T-helper 1 cell (primary cell): Measurements from ENCODE around the gene NCAPD2.
"Not testable (repeated sequence)": the region's sequence is repeated elsewhere in the genome, so short reads cannot be mapped to it uniquely, and the experiment has no call there.

Experiments
- DNase-seq, 5 donors: peaks; one replicate each; pipeline ENCODE4 v3.0.0-alpha.2; 2012 to 2020

Gene NCAPD2

DNA sequence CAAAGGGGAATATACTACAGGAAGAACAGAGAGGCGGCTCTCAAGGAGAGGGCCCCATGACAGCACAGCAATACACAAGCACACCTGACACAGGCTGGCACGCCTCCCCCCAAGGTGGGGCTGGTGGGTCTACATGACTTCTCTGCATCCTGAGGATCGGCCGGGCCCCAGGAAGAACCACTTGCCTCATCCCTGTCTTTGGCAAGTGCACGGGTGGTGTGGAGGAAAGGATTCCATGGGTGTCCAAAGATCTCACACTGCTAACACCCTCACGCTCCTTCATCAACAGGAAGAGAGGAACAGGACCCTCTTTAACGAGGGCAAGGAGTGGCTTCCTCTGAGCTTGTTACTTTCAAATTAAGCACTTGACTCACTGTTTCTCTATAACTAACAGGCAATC lies 30.7 kb upstream of the NCAPD2 start:
- DNase-seq = peak in 1 of 5 donors; percentile 39

GRCh38 chr12:6463858-6464257 lies 30.0 kb upstream of the NCAPD2 start:
- DNase-seq = no peak

- DNase-seq = no peak
These were observed 29.4 kb upstream of the NCAPD2 start for GRCh38 chr12:6464531-6464930.

DNA sequence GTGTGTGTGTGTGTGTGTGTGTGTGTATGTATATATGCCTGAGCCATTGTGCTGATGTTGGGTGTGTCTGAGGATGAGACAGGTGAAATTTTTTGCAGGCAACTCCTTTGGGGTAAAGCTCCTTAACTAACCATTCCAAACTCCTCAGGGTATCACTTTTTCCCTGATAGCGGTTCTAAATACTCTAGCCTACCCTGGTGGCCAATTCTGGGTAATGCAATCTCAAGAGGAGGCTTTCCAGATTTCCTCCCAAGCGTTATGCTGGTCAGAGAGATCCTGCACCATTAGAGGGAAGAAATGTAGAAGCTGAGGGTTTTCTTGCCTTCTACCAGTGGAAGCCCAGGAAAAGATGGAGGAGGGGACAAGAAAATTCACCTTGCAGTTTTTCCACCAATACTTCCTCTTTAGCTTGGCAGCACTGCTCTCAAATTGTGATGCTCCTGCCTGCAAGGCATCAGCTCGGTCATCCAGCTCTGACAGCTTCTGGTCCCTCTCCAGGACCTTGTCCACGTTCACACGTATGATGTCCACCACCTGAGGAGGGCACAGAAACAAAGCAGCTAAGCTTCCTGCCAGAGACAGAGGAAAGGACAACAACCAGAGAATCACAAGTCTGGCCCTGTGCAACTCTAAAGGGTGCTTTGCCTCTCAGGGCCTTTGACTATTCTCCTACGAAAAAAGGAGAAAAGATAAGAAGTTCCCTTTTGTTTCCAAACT lies 28.3 kb upstream of the NCAPD2 start:
- peak in 3 of 5 donors; percentile 19 to 56 (median 48) for DNase-seq

- DNase-seq = no peak
These were observed 27.7 kb upstream of the NCAPD2 start for GRCh38 chr12:6466184-6466573.

DNA sequence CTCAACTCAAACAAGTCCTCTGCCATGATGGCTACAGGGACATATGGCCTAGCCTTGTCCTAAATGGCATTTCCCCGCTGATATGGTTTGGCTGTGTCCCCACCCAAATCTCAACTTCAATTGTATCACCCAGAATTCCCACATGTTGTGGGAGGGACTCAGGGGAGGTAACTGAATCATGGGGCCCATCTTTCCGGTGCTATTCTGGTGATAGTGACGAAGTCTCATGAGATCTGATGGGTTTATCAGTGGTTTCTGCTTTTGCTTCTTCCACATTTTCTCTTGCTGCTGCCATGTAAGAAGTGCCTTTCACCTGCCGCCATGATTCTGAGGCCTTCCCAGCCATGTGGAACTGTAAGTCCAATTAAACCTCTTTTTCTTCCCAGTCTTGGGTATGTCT lies 27.2 kb upstream of the NCAPD2 start:
- DNase-seq = not testable (repeated sequence)

DNA sequence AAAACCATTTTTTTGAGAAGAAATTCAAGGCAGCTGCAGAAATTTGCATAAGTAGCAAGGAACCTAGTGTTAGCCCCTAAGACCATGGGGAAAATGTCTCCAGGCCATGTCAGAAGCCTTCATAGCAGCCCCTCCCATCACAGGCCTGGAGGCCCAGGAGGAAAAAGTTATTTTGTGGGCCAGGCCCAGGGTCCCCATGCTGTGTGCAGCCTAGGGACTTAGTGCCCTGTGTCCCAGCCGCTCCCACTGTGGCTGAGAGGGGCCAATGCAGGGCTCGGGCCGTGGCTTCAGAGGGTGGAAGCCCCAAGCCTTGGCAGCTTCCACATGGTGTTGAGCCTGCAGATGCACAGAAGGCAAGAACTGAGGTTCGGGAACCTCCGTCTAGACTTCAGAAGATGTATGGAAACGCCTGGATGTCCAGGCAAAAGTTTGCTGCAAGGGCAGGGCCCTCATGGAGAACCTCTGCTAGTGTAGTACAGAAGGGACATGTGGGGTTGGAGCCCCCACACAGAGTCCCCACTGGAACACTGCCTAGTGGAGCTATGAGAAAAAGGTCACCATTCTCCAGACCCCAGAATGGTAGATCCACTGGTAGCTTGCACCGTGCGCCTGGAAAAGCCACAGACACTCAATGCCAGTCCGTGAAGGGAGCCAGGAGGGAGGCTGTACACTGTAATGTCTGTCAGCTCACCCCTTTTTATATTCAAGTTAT lies 26.2 kb upstream of the NCAPD2 start:
- DNase-seq = not testable (repeated sequence)

DNA sequence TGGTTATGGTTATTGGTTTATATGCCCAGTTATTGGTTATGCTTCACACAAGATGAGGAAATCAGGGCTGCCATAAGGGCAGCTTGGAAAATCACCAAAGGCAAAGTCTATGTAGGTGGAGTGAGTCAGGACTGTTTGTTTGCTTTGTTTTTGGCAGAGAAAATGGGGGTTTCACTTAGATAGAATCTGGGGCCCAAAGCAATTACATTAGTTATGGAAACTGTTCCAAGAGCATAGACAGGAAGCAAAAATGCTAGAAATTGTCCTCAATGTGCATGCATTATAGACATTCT lies 25.7 kb upstream of the NCAPD2 start:
- no peak for DNase-seq

DNA sequence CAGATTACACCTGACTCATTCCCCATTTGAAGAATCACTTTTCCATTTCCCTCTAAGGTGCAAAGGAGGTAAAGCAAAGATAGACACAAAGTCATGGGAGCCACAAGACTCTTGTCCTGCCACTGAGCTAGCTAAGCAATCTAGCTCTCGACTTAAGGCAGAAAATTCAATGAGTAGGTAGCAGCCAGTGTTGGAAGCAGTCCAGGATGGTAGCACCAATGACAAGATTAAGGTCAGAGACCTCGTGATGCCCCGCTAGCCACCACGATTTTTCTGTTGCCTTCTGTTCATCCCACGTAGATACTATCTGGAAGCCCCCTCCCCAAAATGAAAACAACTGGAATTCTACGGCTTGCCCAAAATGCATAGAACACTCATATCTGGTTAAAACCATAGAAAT lies 24.8 kb upstream of the NCAPD2 start:
- DNase-seq = no peak

DNA sequence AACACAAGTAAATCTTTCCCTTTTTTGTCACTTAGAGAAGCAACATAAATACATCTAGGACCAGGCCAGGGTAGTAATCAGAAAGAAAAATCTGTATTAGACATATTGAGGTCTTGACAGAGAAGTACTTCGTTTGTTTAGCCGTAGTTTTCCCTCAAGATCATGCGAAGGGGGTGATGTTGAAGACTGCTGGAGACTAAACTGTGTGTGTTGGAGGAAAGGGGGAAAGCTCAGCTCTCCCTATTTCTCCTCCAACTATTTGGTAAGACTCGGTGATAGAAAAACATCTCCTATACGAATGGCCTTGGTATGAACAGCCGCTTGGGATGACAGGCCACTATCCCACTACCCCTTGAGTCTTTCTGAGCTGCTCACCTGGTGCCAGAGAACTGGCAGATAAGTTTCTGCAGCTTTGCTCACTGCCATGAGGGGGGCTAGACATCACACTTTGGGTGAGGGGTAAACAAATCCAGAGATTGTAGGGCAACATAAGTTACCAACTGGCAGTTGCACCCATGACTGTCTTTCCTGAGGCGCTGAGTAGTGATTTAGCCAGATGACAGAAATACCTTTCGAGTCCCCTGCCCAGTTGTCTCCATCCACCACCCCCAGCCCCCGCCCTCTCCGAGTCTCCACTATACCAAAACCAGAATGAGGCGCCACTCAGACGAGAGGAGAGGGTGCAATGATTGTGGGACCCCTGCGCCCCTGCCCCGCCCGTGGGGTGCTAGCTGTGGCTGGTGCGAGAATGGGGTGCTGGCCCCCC lies 24.1 kb upstream of the NCAPD2 start:
- no peak for DNase-seq

- DNase-seq = peak; percentile 94 to 99 (median 97)
These were observed 23.3 kb upstream of the NCAPD2 start, which contains the start of gene VAMP1 for GRCh38 chr12:6470375-6471163. Gene VAMP1, minus strand, starts transcription at chr12:6470677. Its CDS starts 146 bp downstream, at chr12:6470531.

- no peak for DNase-seq
These were observed 21.9 kb upstream of the NCAPD2 start for GRCh38 chr12:6471989-6472360.

DNA sequence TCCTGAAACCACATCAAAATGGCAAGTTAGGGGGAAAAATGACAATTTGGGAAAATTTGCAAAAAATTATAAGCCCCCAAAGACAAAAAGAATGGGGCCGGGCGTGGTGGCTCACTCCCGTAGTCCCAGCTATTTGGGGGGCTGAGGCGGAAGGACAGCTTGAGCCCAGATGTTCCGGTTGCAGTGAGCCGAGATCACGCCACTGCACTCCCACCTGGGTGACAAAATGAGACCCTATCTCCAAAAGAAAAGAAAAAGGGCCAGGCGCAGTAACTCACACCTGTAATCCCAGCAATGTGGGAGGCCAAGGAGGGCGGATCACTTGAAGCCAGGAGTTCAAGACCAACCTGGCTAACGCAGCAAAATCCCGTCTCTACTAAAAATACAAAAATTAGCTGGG lies 21.4 kb upstream of the NCAPD2 start:
- DNase-seq = no peak

DNA sequence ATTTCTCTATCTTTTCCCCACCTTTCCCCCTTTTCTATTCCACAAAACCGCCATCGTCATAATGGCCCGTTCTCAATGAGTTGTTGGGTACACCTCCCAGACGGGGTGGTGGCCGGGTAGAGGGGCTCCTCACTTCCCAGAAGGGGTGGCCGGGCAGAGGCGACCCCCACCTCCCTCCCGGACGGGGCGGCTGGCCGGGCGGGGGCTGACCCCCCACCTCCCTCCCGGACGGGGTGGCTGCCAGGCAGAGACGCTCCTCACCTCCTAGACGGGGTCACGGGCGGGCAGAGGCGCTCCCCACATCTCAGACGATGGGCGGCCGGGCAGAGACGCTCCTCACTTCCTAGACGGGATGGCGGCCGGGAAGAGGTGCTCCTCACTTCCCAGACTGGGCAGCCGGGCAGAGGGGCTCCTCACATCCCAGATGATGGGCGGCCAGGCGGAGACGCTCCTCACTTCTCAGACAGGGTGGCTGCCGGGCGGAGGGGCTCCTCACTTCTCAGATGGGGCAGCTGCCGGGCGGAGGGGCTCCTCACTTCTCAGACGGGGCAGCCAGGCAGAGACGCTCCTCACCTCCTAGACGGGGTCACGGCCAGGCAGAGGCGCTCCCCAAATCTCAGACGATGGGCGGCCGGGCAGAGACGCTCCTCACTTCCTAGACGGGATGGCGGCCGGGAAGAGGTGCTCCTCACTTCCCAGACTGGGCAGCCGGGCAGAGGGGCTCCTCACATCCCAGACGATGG lies 18.5 kb upstream of the NCAPD2 start:
- DNase-seq = not testable (repeated sequence)

DNA sequence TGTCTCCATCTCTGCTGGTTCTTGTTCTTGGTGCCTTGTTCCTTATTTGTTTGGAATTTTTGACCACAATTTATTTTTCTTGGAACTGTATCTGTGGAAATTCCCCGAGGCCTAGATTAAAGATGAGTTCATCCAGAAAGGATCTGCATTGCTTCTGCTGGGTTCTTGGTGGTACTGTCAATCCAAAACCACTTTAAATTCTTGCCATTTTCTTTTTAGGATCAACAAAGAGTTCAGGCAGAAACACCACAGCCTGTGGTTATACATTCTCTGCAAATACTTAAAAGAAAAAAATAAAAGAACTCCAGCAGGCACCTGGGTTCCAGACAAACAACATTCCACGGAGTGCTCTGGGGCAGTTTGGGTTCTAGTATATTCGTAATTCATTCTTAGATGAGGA lies 17.4 kb upstream of the NCAPD2 start:
- no peak for DNase-seq

- DNase-seq = not testable (repeated sequence)
These were observed 16.1 kb upstream of the NCAPD2 start for GRCh38 chr12:6477601-6478377.

- no peak for DNase-seq
These were observed 15.5 kb upstream of the NCAPD2 start for GRCh38 chr12:6478416-6478815.

DNA sequence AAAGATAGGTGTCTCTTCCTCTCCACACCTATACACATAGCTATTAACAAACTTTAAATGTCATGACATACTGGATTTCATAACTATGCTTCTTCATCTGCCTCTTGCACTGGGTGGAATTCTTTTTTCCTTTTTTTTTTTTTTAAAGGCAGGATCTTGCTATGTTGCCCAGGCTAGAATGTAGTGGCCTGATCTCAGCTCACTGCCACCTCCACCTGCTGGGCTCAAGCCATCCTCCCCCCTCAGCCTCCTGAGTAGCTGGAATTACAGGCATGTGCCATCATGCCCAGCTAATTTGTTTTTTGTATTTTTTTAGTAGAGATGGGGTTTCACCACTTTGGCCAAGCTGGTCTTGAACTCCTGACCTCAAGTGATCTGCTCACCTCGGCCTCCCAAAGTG lies 5.7 kb upstream of the NCAPD2 start:
- DNase-seq = no peak

DNA sequence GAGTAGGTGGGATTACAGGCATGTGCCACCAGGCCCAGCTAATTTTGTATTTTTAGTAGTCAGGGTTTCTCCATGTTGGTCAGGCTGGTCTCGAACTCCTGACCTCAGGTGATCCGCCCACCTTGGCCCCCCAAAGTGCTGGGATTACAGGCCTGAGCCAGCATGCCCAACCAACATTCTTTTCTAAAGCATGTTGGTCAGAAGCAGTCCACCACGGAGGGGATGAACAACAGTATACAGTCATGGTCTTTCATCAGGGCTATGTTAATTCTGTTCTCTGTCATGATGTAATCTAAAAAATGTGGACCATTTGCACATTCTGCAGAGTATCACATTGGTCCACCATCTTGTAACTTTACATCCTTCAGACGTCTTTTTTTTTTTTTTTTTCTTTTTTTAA lies 4.5 kb upstream of the NCAPD2 start:
- DNase-seq = no peak

DNA sequence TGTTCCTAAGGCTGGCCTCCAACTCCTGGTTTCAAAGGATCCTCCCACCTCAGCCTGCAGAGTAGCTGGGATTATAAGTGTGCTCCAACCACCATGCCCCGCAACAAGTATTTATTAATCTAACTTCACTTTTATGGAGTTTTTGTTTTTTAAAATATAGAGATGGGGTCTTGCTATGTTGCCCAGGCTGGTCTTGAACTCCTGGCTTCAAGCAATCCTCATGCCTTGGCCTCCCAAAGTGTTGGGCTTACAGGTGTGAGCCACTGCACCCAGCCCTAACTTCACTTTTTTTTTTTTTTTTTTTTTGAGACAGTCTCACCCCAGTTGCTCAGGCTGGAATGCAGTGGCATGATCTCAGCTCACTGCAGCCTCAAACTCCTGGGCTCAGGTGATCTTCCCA lies 3.2 kb upstream of the NCAPD2 start:
- not testable (repeated sequence) for DNase-seq

DNA sequence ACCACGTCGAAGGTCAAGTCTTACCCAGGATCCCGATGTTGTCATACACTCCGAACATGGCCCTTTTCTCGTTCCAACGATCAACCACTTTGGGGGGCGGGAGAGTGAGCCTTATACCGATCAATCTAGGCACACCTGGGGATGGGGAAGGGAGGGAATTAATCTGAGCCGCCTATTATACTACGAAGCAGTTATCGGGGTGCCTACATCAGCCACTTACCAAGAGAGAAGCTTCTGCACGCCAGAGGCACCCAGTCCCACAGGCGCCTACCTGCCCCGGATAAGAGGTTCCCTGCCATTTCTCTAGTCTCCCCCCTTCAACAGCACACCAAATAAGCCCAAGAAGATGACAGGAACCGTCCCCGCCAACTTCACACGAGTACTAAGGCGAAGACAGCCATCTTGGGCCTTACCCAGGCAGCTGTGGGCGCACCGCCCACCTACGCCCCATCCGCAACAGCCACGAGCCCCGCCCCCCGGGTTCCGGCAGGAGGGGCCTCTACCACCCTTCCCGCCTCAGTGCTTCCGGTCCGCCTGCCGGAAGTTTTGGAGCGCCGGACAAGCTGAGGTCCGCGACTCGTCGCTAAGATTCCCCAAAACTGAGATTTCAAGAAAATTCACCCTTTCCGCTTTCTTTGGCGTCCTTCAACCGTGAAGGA lies 935 bp upstream of the NCAPD2 start, which contains the start of gene MRPL51:
TSS of gene MRPL51 (minus strand) at position 425 of the 659 bp plus-strand sequence. CDS start at position 299, 126 bp downstream.
- DNase-seq = peak; percentile 91 to 98 (median 96)
